GM12878 (cell line): ENCODE measurements around the gene MPZL3. TPM values are rescaled to one million over a fixed set of nuclear protein-coding genes. Genes with fewer than 3 reads are reported as not detected.

ENCODE experiments used
- CREM ChIP-seq: IDR thresholded peaks from 2 replicates; pipeline ENCODE4 v1.6.1; 2014; ENCODE audit warnings: antibody characterized with exemption, low read depth
- FOXK2 ChIP-seq: fragments of 450-650 bp; IDR thresholded peaks from 2 replicates; pipeline ENCODE4 v1.6.1; 2017; ENCODE audit warnings: mild to moderate bottlenecking, moderate library complexity
- MEF2B ChIP-seq: fragments of 450-650 bp; IDR thresholded peaks from 2 replicates; pipeline ENCODE4 v1.6.1; 2018; ENCODE audit warnings: mild to moderate bottlenecking, moderate library complexity; ENCODE audit not compliant: partially characterized antibody, poor library complexity, severe bottlenecking
- NR2C2 ChIP-seq: IDR thresholded peaks from 2 replicates; pipeline ENCODE4 v1.6.1; 2011; ENCODE audit warnings: borderline replicate concordance, low read depth; ENCODE audit not compliant: control insufficient read depth, insufficient read length
- STAT3 ChIP-seq: IDR thresholded peaks from 2 replicates; pipeline ENCODE4 v1.6.1; 2011; ENCODE audit warnings: low read depth, low read length, improper control_type of control experiment
- polyA plus RNA-seq, 11 experiments: library from polyadenylated mRNA; depleted of rRNA in 4 of 11; unstranded in 6 of 11; stranded (reverse) in 5 of 11; fragments of >200 nt; fragmentation: Nextera tagmentation in 4 of 11; fragmentation: Illumina TruSeq in 1 of 11; extraction: Ambion mirVana in 4 of 11; extraction: Trizol in 1 of 11; gene quantifications; 1 replicate in 1 of 11; 2 replicates in 10 of 11; pipeline versions ENCODE4 v1.2.1 to v1.2.3, GENCODE V29; 2011 to 2016; ENCODE audit warnings: inconsistent platforms in 2 of 11, missing spikeins in 2 of 11, low read depth in 1 of 11
- total RNA-seq, 4 experiments: library from RNA; depleted of rRNA in 3 of 4; stranded (reverse); fragments of >200 nt in 3 of 4; fragmentation: Illumina TruSeq in 1 of 4; extraction: Trizol in 1 of 4; gene quantifications; 2 replicates each; pipeline versions ENCODE4 v1.2.1 to v1.2.3, GENCODE V29; 2013 to 2021
- TF ChIP-seq, protein P1 (sequence below): fragments of 150-350 bp; IDR thresholded peaks from 2 replicates; pipeline ENCODE4 v1.6.1; 2014; ENCODE audit warnings: mild to moderate bottlenecking, low read depth, low read length
- TF ChIP-seq, protein P2 (sequence below): fragments of 450-650 bp; formaldehyde crosslinking; IDR thresholded peaks from 2 replicates; pipeline ENCODE4 v1.5.0; 2022; ENCODE audit warnings: mild to moderate bottlenecking, missing genetic modification characterization

MPZL3 gene
- total and polyA plus RNA-seq, 10 of the 15 experiments (the other 5 are each of a cell fraction or from before 2014, with no cell fraction given): 2.1 to 7.5 (median 6.2) TPM

DNA sequence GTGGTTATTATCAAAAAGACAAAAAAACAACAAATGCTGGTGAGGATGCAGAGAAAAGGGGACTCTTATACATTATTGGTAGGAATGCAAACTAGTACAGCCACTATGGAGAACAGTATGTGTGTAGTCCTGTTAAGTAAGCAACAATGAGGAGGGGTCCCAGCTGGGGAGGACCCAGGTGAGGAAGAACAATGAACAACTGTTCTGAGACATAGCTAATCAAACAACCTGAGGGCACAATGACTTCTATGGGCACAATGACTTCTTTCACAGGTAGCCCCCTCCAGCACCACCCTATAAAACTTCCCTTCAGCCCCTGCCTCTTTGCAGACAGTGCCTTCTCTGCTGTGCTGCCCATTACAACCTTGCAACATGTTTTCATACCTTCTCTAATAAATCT is 32.9 kb downstream of the MPZL3 start (continued):
- no peak for TF ChIP-seq MEF2B
- TF ChIP-seq NR2C2: no peak
- TF ChIP-seq CREM: no peak
- TF ChIP-seq, protein P1, sequence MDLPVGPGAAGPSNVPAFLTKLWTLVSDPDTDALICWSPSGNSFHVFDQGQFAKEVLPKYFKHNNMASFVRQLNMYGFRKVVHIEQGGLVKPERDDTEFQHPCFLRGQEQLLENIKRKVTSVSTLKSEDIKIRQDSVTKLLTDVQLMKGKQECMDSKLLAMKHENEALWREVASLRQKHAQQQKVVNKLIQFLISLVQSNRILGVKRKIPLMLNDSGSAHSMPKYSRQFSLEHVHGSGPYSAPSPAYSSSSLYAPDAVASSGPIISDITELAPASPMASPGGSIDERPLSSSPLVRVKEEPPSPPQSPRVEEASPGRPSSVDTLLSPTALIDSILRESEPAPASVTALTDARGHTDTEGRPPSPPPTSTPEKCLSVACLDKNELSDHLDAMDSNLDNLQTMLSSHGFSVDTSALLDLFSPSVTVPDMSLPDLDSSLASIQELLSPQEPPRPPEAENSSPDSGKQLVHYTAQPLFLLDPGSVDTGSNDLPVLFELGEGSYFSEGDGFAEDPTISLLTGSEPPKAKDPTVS: no peak
- TF ChIP-seq STAT3: no peak
- TF ChIP-seq FOXK2: no peak
- TF ChIP-seq, protein P2, sequence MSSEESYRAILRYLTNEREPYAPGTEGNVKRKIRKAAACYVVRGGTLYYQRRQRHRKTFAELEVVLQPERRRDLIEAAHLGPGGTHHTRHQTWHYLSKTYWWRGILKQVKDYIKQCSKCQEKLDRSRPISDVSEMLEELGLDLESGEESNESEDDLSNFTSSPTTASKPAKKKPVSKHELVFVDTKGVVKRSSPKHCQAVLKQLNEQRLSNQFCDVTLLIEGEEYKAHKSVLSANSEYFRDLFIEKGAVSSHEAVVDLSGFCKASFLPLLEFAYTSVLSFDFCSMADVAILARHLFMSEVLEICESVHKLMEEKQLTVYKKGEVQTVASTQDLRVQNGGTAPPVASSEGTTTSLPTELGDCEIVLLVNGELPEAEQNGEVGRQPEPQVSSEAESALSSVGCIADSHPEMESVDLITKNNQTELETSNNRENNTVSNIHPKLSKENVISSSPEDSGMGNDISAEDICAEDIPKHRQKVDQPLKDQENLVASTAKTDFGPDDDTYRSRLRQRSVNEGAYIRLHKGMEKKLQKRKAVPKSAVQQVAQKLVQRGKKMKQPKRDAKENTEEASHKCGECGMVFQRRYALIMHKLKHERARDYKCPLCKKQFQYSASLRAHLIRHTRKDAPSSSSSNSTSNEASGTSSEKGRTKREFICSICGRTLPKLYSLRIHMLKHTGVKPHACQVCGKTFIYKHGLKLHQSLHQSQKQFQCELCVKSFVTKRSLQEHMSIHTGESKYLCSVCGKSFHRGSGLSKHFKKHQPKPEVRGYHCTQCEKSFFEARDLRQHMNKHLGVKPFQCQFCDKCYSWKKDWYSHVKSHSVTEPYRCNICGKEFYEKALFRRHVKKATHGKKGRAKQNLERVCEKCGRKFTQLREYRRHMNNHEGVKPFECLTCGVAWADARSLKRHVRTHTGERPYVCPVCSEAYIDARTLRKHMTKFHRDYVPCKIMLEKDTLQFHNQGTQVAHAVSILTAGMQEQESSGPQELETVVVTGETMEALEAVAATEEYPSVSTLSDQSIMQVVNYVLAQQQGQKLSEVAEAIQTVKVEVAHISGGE (CRISPR knock-in tag): no peak
